ENCODE data around the gene SPEG. TPM values are rescaled to one million over a fixed set of nuclear protein-coding genes. Genes with fewer than 3 reads are reported as not detected.

SPEG gene
- total RNA-seq, 1 experiment from 2014 or later: 56.6 TPM

GRCh38 chr2:219538956-219539788, 104.5 kb downstream of the SPEG start:
- peak overlapping the region; percentile 57 for H3K4me2 ChIP-seq (ENCODE audit: low read length)
- no peak overlapping the region for H2AFZ ChIP-seq (ENCODE audit: low read depth, low read length, poor library complexity, severe bottlenecking)
- peak overlapping the region; percentile 24; the same call in 1 of the 2 replicates for H3K9ac ChIP-seq (ENCODE audit: low read length)
- ChIA-PET CTCF (interaction anchor here (1.4 to 3.0 kb wide), 3 partner anchors 8 to 150 kb away, joined by 3 to 15 read pairs (median 5); no protein-coding TSS in a partner anchor), RAD21 (ENCODE audit: low non-redundant PET in 1 of 2, low total read pairs in 2 of 2, uncharacterized antibody in 2 of 2, unreplicated experiment in 2 of 2) (no interaction called here), POLR2A (interaction anchor here (1.2 to 1.3 kb wide), 2 partner anchors 41 to 150 kb away, joined by 3 to 4 read pairs; no protein-coding TSS in a partner anchor)
- BruUV-seq (replicated peaks): no TSS peak
- TF ChIP-seq JUND (IDR thresholded peaks at IDR 0.05) (no peak), ZNF274 (IDR thresholded peaks at IDR 0.05; ENCODE audit: low read depth, low read length) (no peak), ELF1 (IDR thresholded peaks at IDR 0.05; ENCODE audit: borderline replicate concordance, low read depth) (no peak), CEBPB (IDR thresholded peaks at IDR 0.05; ENCODE audit: low read depth) (no peak), EZH2phosphoT487 (IDR thresholded peaks at IDR 0.05; ENCODE audit: borderline replicate concordance) (no peak), FOSL1 (IDR thresholded peaks at IDR 0.05; ENCODE audit: low read depth) (no peak), TCF7L2 (IDR thresholded peaks at IDR 0.05; ENCODE audit: borderline replicate concordance, extremely low read depth, insufficient read depth, insufficient read length) (no peak)
- intact Hi-C loops (cut with micrococcal nuclease): loop anchor here (10.0 kb wide), 1 partner anchor 364 kb away; the partner anchor contains the start of genes CNPPD1, RETREG2 and SLC23A3
- H3K27me3 ChIP-seq (ENCODE audit: insufficient read depth, low read length): no peaks in the 10 kb centered on the region
- peaks cover 0 to 28% of the 10 kb centered on the region in 2 experiments; a peak in 2 of 4 replicates for H3K36me3 ChIP-seq (ENCODE audit: control insufficient read depth in 1 of 2, insufficient read depth in 2 of 2, low read length in 2 of 2)
- H3K79me2 ChIP-seq (ENCODE audit: insufficient read depth, low read length): peaks cover 49% of the 10 kb centered on the region
- ATAC-seq (no peak), DNase-seq (ENCODE audit: low read depth, low spot score) (no peak)
- no peak overlapping the region for H3K4me3 ChIP-seq (replicated peaks in 1 of 2; ENCODE audit: low read depth in 1 of 2, low read length in 2 of 2)
- no peaks in the 10 kb centered on the region for H3K9me2 ChIP-seq (ENCODE audit: insufficient read depth)
- H3K4me1 ChIP-seq (ENCODE audit: control insufficient read depth in 1 of 2, insufficient read depth in 2 of 2, low read length in 2 of 2): peaks cover 22 to 76% of the 10 kb centered on the region in 2 experiments
- H3K9me3 ChIP-seq (ENCODE audit: control insufficient read depth in 1 of 2, insufficient read depth in 1 of 2, low read depth in 1 of 2, low read length in 2 of 2): no peaks in the 10 kb centered on the region
- peaks cover 6% of the 10 kb centered on the region; the same call in 1 of the 2 replicates for H4K20me1 ChIP-seq (ENCODE audit: insufficient read depth)
- H3K27ac ChIP-seq (ENCODE audit: low read depth, low read length): peak overlapping the region; percentile 49; the same call in 1 of the 2 replicates
